Mesendoderm (in vitro differentiated cells): ENCODE data around the gene HOXA7.

Experiments
- DNase-seq: peaks from one replicate; pipeline ENCODE4 v3.0.0; 2013
- H2AK5ac ChIP-seq: 2 replicates; pipeline ENCODE4 v1.6.1; 2013; ENCODE audit warnings: low read length, inconsistent platforms
- H2BK120ac ChIP-seq: 2 replicates; pipeline ENCODE4 v1.6.1; 2013; ENCODE audit warnings: low read depth, mild to moderate bottlenecking, low read length, moderate library complexity, mixed read lengths
- H2BK15ac ChIP-seq: replicated peaks from 2 replicates; pipeline ENCODE4 v1.6.1; 2013; ENCODE audit warnings: low read depth, mild to moderate bottlenecking, moderate library complexity
- H2BK5ac ChIP-seq: 2 replicates; pipeline ENCODE4 v1.6.1; 2013; ENCODE audit warnings: low read length, inconsistent platforms
- H3K18ac ChIP-seq: 2 replicates; pipeline ENCODE4 v1.6.1; 2013; ENCODE audit warnings: mild to moderate bottlenecking, low read length, mixed read lengths
- H3K23ac ChIP-seq: one replicate; pipeline ENCODE4 v1.6.1; 2013; ENCODE audit warnings: low read length
- H3K27ac ChIP-seq: 2 replicates; pipeline ENCODE4 v1.5.1; 2013; ENCODE audit warnings: low read depth, mild to moderate bottlenecking, inconsistent platforms, low read length, moderate library complexity
- H3K27me3 ChIP-seq: 2 replicates; pipeline ENCODE4 v1.6.1; 2013; ENCODE audit warnings: low read length, control low read depth, mild to moderate bottlenecking, inconsistent platforms; ENCODE audit not compliant: insufficient read depth, poor library complexity
- H3K36me3 ChIP-seq: 2 replicates; pipeline ENCODE4 v1.6.1; 2013; ENCODE audit warnings: low read length, inconsistent platforms; ENCODE audit not compliant: control insufficient read depth, insufficient read depth
- H3K4ac ChIP-seq: one replicate; pipeline ENCODE4 v1.6.1; 2013; ENCODE audit warnings: low read depth, mild to moderate bottlenecking, low read length, moderate library complexity
- H3K4me1 ChIP-seq: 2 replicates; pipeline ENCODE4 v1.6.1; 2013; ENCODE audit warnings: low read depth, low read length, inconsistent platforms; ENCODE audit not compliant: control insufficient read depth
- H3K4me2 ChIP-seq: 2 replicates; pipeline ENCODE4 v1.6.1; 2013; ENCODE audit warnings: low read length
- H3K4me3 ChIP-seq: 2 replicates; pipeline ENCODE4 v1.5.1; 2013; ENCODE audit warnings: mild to moderate bottlenecking, low read length
- H3K56ac ChIP-seq: one replicate; pipeline ENCODE4 v1.6.1; 2013; ENCODE audit warnings: low read length
- H3K79me1 ChIP-seq: 2 replicates; pipeline ENCODE4 v1.6.1; 2013; ENCODE audit warnings: low read length, inconsistent platforms
- H3K79me2 ChIP-seq: 2 replicates; pipeline ENCODE4 v1.6.1; 2013; ENCODE audit warnings: mild to moderate bottlenecking, low read length; ENCODE audit not compliant: control insufficient read depth, insufficient read depth
- H3K9ac ChIP-seq: 2 replicates; pipeline ENCODE4 v1.6.1; 2013; ENCODE audit warnings: low read length, inconsistent platforms
- H4K5ac ChIP-seq: one replicate; pipeline ENCODE4 v1.6.1; 2013; ENCODE audit warnings: low read length
- H4K8ac ChIP-seq: one replicate; pipeline ENCODE4 v1.6.1; 2013; ENCODE audit warnings: low read depth, mild to moderate bottlenecking, control low read depth, low read length, moderate library complexity
- WGBS: extraction: QIAGEN DNeasy Blood & Tissue Kit; methylation state at CpG from one replicate; pipeline ENCODE4 v1.1.7; 2013; ENCODE audit warnings: low lambda C conversion rate, missing lambda C conversion rate; ENCODE audit not compliant: insufficient coverage; ENCODE audit errors: extremely low coverage; 5-methylcytosine and 5-hydroxymethylcytosine counted together

The HOXA7 gene

GRCh38 chr7:27164367-27165088 is 8.1 kb upstream of the HOXA7 start:
- Histone ChIP-seq H3K4me3 (no peak overlapping the region), H2AK5ac (no peak overlapping the region), H3K9ac (no peak overlapping the region), H3K79me1 (no peaks in the 10 kb centered on the region), H3K56ac (no peak overlapping the region), H3K4ac (no peak overlapping the region), H3K4me2 (peak overlapping the region; percentile 11), H3K27ac (no peak overlapping the region), H3K79me2 (no peaks in the 10 kb centered on the region), H2BK15ac (no peak overlapping the region), H4K5ac (no peak overlapping the region), H3K18ac (no peak overlapping the region), H3K23ac (peak overlapping the region; percentile 6), H2BK120ac (no peak overlapping the region), H3K27me3 (peaks cover 88% of the 10 kb centered on the region), H3K4me1 (no peaks in the 10 kb centered on the region), H3K36me3 (no peaks in the 10 kb centered on the region), H2BK5ac (no peak overlapping the region), H4K8ac (no peak overlapping the region)
- peak; percentile 66 for DNase-seq
- no CpG with 5 or more reads among the region's 47 CpGs for WGBS

- Histone ChIP-seq H3K56ac (no peak overlapping the region), H3K79me1 (no peaks in the 10 kb centered on the region), H3K4me2 (no peak overlapping the region), H2BK5ac (no peak overlapping the region), H3K4me1 (no peaks in the 10 kb centered on the region), H2AK5ac (no peak overlapping the region), H2BK120ac (no peak overlapping the region), H2BK15ac (no peak overlapping the region), H3K9ac (no peak overlapping the region), H3K23ac (no peak overlapping the region), H3K18ac (no peak overlapping the region), H3K79me2 (no peaks in the 10 kb centered on the region), H3K4ac (no peak overlapping the region), H3K4me3 (no peak overlapping the region), H3K36me3 (no peaks in the 10 kb centered on the region), H3K27me3 (peaks cover 88% of the 10 kb centered on the region), H4K5ac (no peak overlapping the region), H4K8ac (no peak overlapping the region), H3K27ac (no peak overlapping the region)
- no peak for DNase-seq
- WGBS = no CpG with 5 or more reads among the region's 12 CpGs
These were observed 7.5 kb upstream of the HOXA7 start for GRCh38 chr7:27164045-27164366.

GRCh38 chr7:27163288-27164044 is 7.0 kb upstream of the HOXA7 start:
- H4K8ac ChIP-seq = no peak overlapping the region

GRCh38 chr7:27162561-27163287 is 6.2 kb upstream of the HOXA7 start:
- H3K4me2 ChIP-seq = no peak overlapping the region

More at GRCh38 chr7:27163288-27164044, 7.0 kb upstream of the HOXA7 start:
- H3K4me1 ChIP-seq = no peaks in the 10 kb centered on the region
- H4K5ac ChIP-seq = no peak overlapping the region
- H3K36me3 ChIP-seq = no peaks in the 10 kb centered on the region
- no peak for DNase-seq
- H2BK15ac ChIP-seq = no peak overlapping the region
- H3K4ac ChIP-seq = no peak overlapping the region
- no peak overlapping the region for H2AK5ac ChIP-seq
- H3K4me3 ChIP-seq = no peak overlapping the region
- H3K23ac ChIP-seq = no peak overlapping the region
- no peak overlapping the region for H2BK120ac ChIP-seq
- H3K9ac ChIP-seq = no peak overlapping the region
- no peaks in the 10 kb centered on the region for H3K79me1 ChIP-seq
- H3K4me2 ChIP-seq = no peak overlapping the region
- no peaks in the 10 kb centered on the region for H3K79me2 ChIP-seq
- no peak overlapping the region for H3K18ac ChIP-seq
- peaks cover 89% of the 10 kb centered on the region for H3K27me3 ChIP-seq
- no peak overlapping the region for H3K27ac ChIP-seq
- no CpG with 5 or more reads among the region's 24 CpGs for WGBS
- H3K56ac ChIP-seq = no peak overlapping the region
- H2BK5ac ChIP-seq = no peak overlapping the region

GRCh38 chr7:27161721-27162560 is 5.5 kb upstream of the HOXA7 start:
- H3K23ac ChIP-seq = no peak overlapping the region
- no peak overlapping the region for H2BK5ac ChIP-seq
- no peak overlapping the region for H3K18ac ChIP-seq
- H2BK120ac ChIP-seq = no peak overlapping the region
- H3K79me1 ChIP-seq = no peaks in the 10 kb centered on the region
- H3K27ac ChIP-seq = no peak overlapping the region
- H3K56ac ChIP-seq = no peak overlapping the region
- no peak overlapping the region for H3K4me3 ChIP-seq
- H3K27me3 ChIP-seq = peaks cover 89% of the 10 kb centered on the region
- H3K4me1 ChIP-seq = no peaks in the 10 kb centered on the region
- H2BK15ac ChIP-seq = no peak overlapping the region
- H3K36me3 ChIP-seq = no peaks in the 10 kb centered on the region
- no peak overlapping the region for H3K9ac ChIP-seq
- H4K5ac ChIP-seq = no peak overlapping the region
- WGBS = no CpG with 5 or more reads among the region's 30 CpGs
- H3K4ac ChIP-seq = no peak overlapping the region
- no peak for DNase-seq
- no peak overlapping the region for H4K8ac ChIP-seq
- no peak overlapping the region for H2AK5ac ChIP-seq
- H3K4me2 ChIP-seq = no peak overlapping the region
- no peaks in the 10 kb centered on the region for H3K79me2 ChIP-seq

More at GRCh38 chr7:27162561-27163287, 6.2 kb upstream of the HOXA7 start:
- H3K4me1 ChIP-seq = no peaks in the 10 kb centered on the region
- no peaks in the 10 kb centered on the region for H3K36me3 ChIP-seq
- H3K79me1 ChIP-seq = no peaks in the 10 kb centered on the region
- H2BK15ac ChIP-seq = no peak overlapping the region
- H2BK120ac ChIP-seq = no peak overlapping the region
- DNase-seq = no peak
- H2BK5ac ChIP-seq = no peak overlapping the region
- no peak overlapping the region for H3K4me3 ChIP-seq
- H2AK5ac ChIP-seq = no peak overlapping the region
- peaks cover 89% of the 10 kb centered on the region for H3K27me3 ChIP-seq
- H3K18ac ChIP-seq = no peak overlapping the region
- no peak overlapping the region for H3K23ac ChIP-seq
- H3K79me2 ChIP-seq = no peaks in the 10 kb centered on the region
- no peak overlapping the region for H3K56ac ChIP-seq
- no peak overlapping the region for H3K9ac ChIP-seq
- no peak overlapping the region for H4K5ac ChIP-seq
- no peak overlapping the region for H3K4ac ChIP-seq
- H3K27ac ChIP-seq = no peak overlapping the region
- no peak overlapping the region for H4K8ac ChIP-seq
- no CpG with 5 or more reads among the region's 7 CpGs for WGBS
